ENCODE measurements around the gene PLCH1.
A peak's percentile ranks its signal among the peaks of the same experiment; 100 is the strongest.

Gene PLCH1

DNA sequence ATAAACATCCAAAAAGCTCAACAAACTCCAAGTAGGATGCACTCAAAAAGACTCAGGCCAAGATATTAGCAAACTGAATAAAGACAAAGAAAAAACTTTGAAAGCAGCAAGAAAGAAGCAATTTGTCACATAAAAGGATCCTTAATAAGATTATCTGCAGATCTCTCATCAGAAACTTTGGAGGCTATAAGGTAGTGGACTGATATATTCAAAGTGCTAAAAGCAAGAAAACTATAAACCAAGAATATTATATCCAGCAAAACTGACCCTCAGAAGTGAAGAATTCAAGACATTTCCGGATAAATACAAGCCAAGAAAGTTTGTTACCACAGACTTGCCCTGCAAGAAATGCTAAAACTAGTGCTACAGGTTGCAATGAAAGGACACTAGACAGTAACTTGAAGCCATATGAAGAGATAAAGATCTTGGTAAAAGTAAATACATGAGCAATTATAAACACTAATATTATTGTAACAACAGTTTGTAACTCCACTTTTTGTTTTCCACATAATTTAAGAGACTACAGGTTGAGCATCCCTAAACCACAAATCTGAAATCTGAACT lies 37.6 kb upstream of the PLCH1 start:
- no peak overlapping the region for H2BK15ac ChIP-seq (replicated peaks; ENCODE audit: low read depth)
- no peak overlapping the region for H3K9ac ChIP-seq (ENCODE audit: low read length)
- H3K27ac ChIP-seq (ENCODE audit: low read depth, low read length), result no peak overlapping the region
- H3K4me2 ChIP-seq (ENCODE audit: low read length), result no peak overlapping the region
- H4K5ac ChIP-seq (ENCODE audit: low read length), result no peak overlapping the region
- H2BK5ac ChIP-seq (ENCODE audit: low read length), result no peak overlapping the region
- no peak overlapping the region for H3K18ac ChIP-seq (ENCODE audit: low read length)
- no peaks in the 10 kb centered on the region for H3K79me1 ChIP-seq (ENCODE audit: low read length)
- DNase-seq, result no peak
- H3K79me2 ChIP-seq (ENCODE audit: control insufficient read depth, insufficient read depth, low read length), result no peaks in the 10 kb centered on the region
- no peaks in the 10 kb centered on the region for H3K36me3 ChIP-seq (ENCODE audit: control insufficient read depth, insufficient read depth, low read length)
- H3K56ac ChIP-seq (ENCODE audit: low read length), result no peak overlapping the region
- WGBS (ENCODE audit: extremely low coverage, insufficient coverage, low lambda C conversion rate), result no CpG with 5 or more reads among the region's 1 CpG
- no peaks in the 10 kb centered on the region for H3K27me3 ChIP-seq (ENCODE audit: insufficient read depth, low read length, poor library complexity)
- no peak overlapping the region for H2AK5ac ChIP-seq (ENCODE audit: low read length)
- H3K23ac ChIP-seq (ENCODE audit: low read length), result no peak overlapping the region
- no peak overlapping the region for H4K8ac ChIP-seq (ENCODE audit: low read depth, low read length)
- no peaks in the 10 kb centered on the region for H3K4me1 ChIP-seq (ENCODE audit: control insufficient read depth, low read depth, low read length)
- H3K4ac ChIP-seq (ENCODE audit: low read depth, low read length), result no peak overlapping the region
- H2BK120ac ChIP-seq (ENCODE audit: low read depth, low read length), result no peak overlapping the region
- no peak overlapping the region for H3K4me3 ChIP-seq (ENCODE audit: low read length)

DNA sequence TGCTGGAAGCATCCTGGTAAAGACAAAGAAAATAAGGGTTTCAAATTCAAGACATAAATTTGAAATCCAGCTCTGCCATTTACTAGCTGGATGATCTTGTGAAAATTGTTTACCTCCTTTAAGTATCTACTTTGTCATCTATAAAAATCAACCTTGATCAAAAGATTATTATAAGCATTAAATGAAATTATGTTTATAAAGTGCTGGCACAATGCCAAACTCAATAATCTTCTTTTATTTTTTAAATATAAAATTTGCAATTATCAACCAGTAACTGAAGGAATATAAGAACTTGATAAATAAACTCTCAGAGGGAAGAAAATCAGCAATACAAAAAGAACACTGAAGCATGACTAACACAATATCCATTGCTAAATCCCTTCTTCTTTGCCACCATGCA lies 35.4 kb upstream of the PLCH1 start:
- Histone ChIP-seq H4K8ac (ENCODE audit: low read depth, low read length) (no peak overlapping the region), H3K18ac (ENCODE audit: low read length) (no peak overlapping the region), H2BK120ac (ENCODE audit: low read depth, low read length) (no peak overlapping the region), H2AK5ac (ENCODE audit: low read length) (no peak overlapping the region), H3K4me3 (ENCODE audit: low read length) (no peak overlapping the region), H3K9ac (ENCODE audit: low read length) (no peak overlapping the region), H3K56ac (ENCODE audit: low read length) (no peak overlapping the region), H3K23ac (ENCODE audit: low read length) (no peak overlapping the region), H4K5ac (ENCODE audit: low read length) (no peak overlapping the region), H3K4me1 (ENCODE audit: control insufficient read depth, low read depth, low read length) (no peaks in the 10 kb centered on the region), H3K79me1 (ENCODE audit: low read length) (no peaks in the 10 kb centered on the region), H3K4ac (ENCODE audit: low read depth, low read length) (no peak overlapping the region), H3K36me3 (ENCODE audit: control insufficient read depth, insufficient read depth, low read length) (no peaks in the 10 kb centered on the region), H2BK15ac (replicated peaks; ENCODE audit: low read depth) (no peak overlapping the region), H3K27ac (ENCODE audit: low read depth, low read length) (no peak overlapping the region), H3K79me2 (ENCODE audit: control insufficient read depth, insufficient read depth, low read length) (no peaks in the 10 kb centered on the region), H3K27me3 (ENCODE audit: insufficient read depth, low read length, poor library complexity) (no peaks in the 10 kb centered on the region), H3K4me2 (ENCODE audit: low read length) (no peak overlapping the region), H2BK5ac (ENCODE audit: low read length) (no peak overlapping the region)
- no peak for DNase-seq

DNA sequence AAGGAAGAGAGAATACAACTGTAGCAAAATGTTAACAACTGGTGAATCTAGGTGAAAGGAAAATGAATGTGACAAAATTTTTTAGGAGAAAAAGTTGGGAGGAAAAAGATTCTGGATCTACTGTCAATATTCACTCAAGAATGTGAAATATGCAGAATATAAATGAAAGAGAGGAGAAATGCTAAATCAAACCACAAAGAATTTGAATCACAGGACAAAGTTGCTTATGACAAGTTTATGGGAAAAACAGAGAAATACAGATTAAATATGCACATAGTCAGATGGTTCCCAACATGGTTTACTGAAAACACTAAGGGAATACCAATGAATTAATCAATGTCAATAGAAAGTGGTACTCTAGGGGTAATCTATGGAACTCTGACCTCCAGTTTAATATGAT lies 33.6 kb upstream of the PLCH1 start:
- no peak overlapping the region for H2BK15ac ChIP-seq (replicated peaks; ENCODE audit: low read depth)
- no peak overlapping the region for H3K56ac ChIP-seq (ENCODE audit: low read length)
- no peak for DNase-seq
- no peak overlapping the region for H4K8ac ChIP-seq (ENCODE audit: low read depth, low read length)
- no peak overlapping the region for H3K27ac ChIP-seq (ENCODE audit: low read depth, low read length)
- H3K4me1 ChIP-seq (ENCODE audit: control insufficient read depth, low read depth, low read length), result no peaks in the 10 kb centered on the region
- H3K18ac ChIP-seq (ENCODE audit: low read length), result no peak overlapping the region
- H2BK120ac ChIP-seq (ENCODE audit: low read depth, low read length), result no peak overlapping the region
- no peak overlapping the region for H3K4me2 ChIP-seq (ENCODE audit: low read length)
- no peaks in the 10 kb centered on the region for H3K79me1 ChIP-seq (ENCODE audit: low read length)
- no peak overlapping the region for H3K23ac ChIP-seq (ENCODE audit: low read length)
- no peak overlapping the region for H2BK5ac ChIP-seq (ENCODE audit: low read length)
- no peaks in the 10 kb centered on the region for H3K27me3 ChIP-seq (ENCODE audit: insufficient read depth, low read length, poor library complexity)
- H3K79me2 ChIP-seq (ENCODE audit: control insufficient read depth, insufficient read depth, low read length), result no peaks in the 10 kb centered on the region
- no peak overlapping the region for H2AK5ac ChIP-seq (ENCODE audit: low read length)
- H4K5ac ChIP-seq (ENCODE audit: low read length), result no peak overlapping the region
- H3K9ac ChIP-seq (ENCODE audit: low read length), result no peak overlapping the region
- no peaks in the 10 kb centered on the region for H3K36me3 ChIP-seq (ENCODE audit: control insufficient read depth, insufficient read depth, low read length)
- H3K4me3 ChIP-seq (ENCODE audit: low read length), result no peak overlapping the region
- no peak overlapping the region for H3K4ac ChIP-seq (ENCODE audit: low read depth, low read length)

DNA sequence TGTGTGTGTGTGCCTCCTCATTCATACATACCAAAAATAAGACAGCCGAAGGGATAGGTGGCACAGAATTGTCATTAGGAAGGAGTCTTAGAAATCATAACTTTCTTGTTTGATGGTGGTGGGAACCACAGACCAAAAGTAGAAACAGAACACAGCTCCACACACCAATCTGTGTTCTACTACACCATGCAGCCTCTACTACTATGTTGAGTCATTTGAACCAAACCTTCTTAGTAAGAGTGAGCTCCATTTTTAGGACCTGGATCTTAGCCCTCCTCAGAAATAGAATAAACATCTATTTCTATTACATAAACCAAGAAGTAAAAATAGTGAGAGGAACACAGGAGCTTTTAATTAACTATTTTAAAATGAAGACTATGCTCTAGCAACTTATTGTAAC lies 27.9 kb upstream of the PLCH1 start:
- Histone ChIP-seq H4K5ac (ENCODE audit: low read length) (no peak overlapping the region), H3K4ac (ENCODE audit: low read depth, low read length) (no peak overlapping the region), H3K23ac (ENCODE audit: low read length) (no peak overlapping the region), H3K79me2 (ENCODE audit: control insufficient read depth, insufficient read depth, low read length) (no peaks in the 10 kb centered on the region), H3K56ac (ENCODE audit: low read length) (no peak overlapping the region), H3K9ac (ENCODE audit: low read length) (no peak overlapping the region), H3K27me3 (ENCODE audit: insufficient read depth, low read length, poor library complexity) (no peaks in the 10 kb centered on the region), H3K4me2 (ENCODE audit: low read length) (no peak overlapping the region), H3K79me1 (ENCODE audit: low read length) (no peaks in the 10 kb centered on the region), H3K36me3 (ENCODE audit: control insufficient read depth, insufficient read depth, low read length) (no peaks in the 10 kb centered on the region), H3K4me1 (ENCODE audit: control insufficient read depth, low read depth, low read length) (no peaks in the 10 kb centered on the region), H3K4me3 (ENCODE audit: low read length) (no peak overlapping the region), H3K18ac (ENCODE audit: low read length) (no peak overlapping the region), H2BK120ac (ENCODE audit: low read depth, low read length) (no peak overlapping the region), H2BK5ac (ENCODE audit: low read length) (no peak overlapping the region), H2AK5ac (ENCODE audit: low read length) (no peak overlapping the region), H4K8ac (ENCODE audit: low read depth, low read length) (no peak overlapping the region), H3K27ac (ENCODE audit: low read depth, low read length) (no peak overlapping the region), H2BK15ac (replicated peaks; ENCODE audit: low read depth) (no peak overlapping the region)
- WGBS (ENCODE audit: extremely low coverage, insufficient coverage, low lambda C conversion rate), result no CpG with 5 or more reads among the region's 1 CpG
- no peak for DNase-seq

DNA sequence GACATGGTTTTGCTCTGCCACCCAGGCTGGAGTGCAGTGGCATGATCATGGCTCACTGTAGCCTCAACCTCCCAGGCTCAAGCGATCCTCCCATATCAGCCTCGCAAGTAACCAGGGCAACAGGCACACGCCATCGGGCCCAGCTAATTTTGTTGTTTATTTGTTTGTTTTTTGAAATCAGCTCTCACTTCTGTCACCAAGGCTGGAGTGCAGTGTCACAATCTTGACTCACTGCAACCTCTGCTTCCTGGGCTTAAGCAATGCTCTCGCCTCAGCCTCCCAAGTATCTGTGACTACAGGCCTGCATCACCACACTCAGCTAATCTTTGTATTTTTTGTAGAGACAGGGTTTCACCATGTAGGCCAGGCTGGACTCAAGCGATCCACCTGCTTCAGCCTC lies 26.3 kb upstream of the PLCH1 start:
- Histone ChIP-seq H3K9ac (ENCODE audit: low read length) (no peak overlapping the region), H3K79me1 (ENCODE audit: low read length) (no peaks in the 10 kb centered on the region), H4K5ac (ENCODE audit: low read length) (no peak overlapping the region), H2BK5ac (ENCODE audit: low read length) (no peak overlapping the region), H3K27ac (ENCODE audit: low read depth, low read length) (no peak overlapping the region), H3K4ac (ENCODE audit: low read depth, low read length) (no peak overlapping the region), H3K36me3 (ENCODE audit: control insufficient read depth, insufficient read depth, low read length) (no peaks in the 10 kb centered on the region), H2AK5ac (ENCODE audit: low read length) (no peak overlapping the region), H3K27me3 (ENCODE audit: insufficient read depth, low read length, poor library complexity) (no peaks in the 10 kb centered on the region), H2BK120ac (ENCODE audit: low read depth, low read length) (no peak overlapping the region), H3K79me2 (ENCODE audit: control insufficient read depth, insufficient read depth, low read length) (no peaks in the 10 kb centered on the region), H3K4me2 (ENCODE audit: low read length) (no peak overlapping the region), H4K8ac (ENCODE audit: low read depth, low read length) (no peak overlapping the region), H3K4me1 (ENCODE audit: control insufficient read depth, low read depth, low read length) (no peaks in the 10 kb centered on the region), H3K18ac (ENCODE audit: low read length) (no peak overlapping the region), H3K4me3 (ENCODE audit: low read length) (no peak overlapping the region), H3K23ac (ENCODE audit: low read length) (no peak overlapping the region), H2BK15ac (replicated peaks; ENCODE audit: low read depth) (no peak overlapping the region), H3K56ac (ENCODE audit: low read length) (no peak overlapping the region)
- peak; percentile 13 for DNase-seq
- WGBS (ENCODE audit: extremely low coverage, insufficient coverage, low lambda C conversion rate), result no CpG with 5 or more reads among the region's 6 CpGs

DNA sequence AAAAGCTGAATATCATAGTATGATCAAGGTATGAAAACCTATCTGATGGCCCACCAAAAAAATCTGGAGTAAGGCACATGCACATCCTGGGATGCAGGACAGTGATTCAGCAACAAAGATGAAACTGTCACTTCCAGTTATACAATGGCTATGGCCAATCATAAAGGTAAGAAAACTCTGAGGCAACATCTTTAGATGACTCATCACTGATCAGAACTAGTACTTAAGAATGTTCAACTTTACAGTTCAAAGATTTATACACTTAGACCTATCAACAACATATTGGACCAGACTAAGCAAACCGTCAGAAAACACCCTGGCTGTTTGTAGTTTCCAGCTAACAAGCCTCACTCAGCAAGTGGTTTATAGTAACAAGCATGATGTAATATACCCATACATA lies 21.3 kb upstream of the PLCH1 start:
- Histone ChIP-seq H3K27me3 (ENCODE audit: insufficient read depth, low read length, poor library complexity) (no peaks in the 10 kb centered on the region), H3K27ac (ENCODE audit: low read depth, low read length) (no peak overlapping the region), H3K4me3 (ENCODE audit: low read length) (no peak overlapping the region), H2BK120ac (ENCODE audit: low read depth, low read length) (no peak overlapping the region), H3K4me1 (ENCODE audit: control insufficient read depth, low read depth, low read length) (no peaks in the 10 kb centered on the region), H3K4me2 (ENCODE audit: low read length) (no peak overlapping the region), H4K8ac (ENCODE audit: low read depth, low read length) (no peak overlapping the region), H3K18ac (ENCODE audit: low read length) (no peak overlapping the region), H2AK5ac (ENCODE audit: low read length) (no peak overlapping the region), H2BK5ac (ENCODE audit: low read length) (no peak overlapping the region), H3K9ac (ENCODE audit: low read length) (no peak overlapping the region), H3K79me1 (ENCODE audit: low read length) (no peaks in the 10 kb centered on the region), H3K23ac (ENCODE audit: low read length) (no peak overlapping the region), H2BK15ac (replicated peaks; ENCODE audit: low read depth) (no peak overlapping the region), H3K4ac (ENCODE audit: low read depth, low read length) (no peak overlapping the region), H3K36me3 (ENCODE audit: control insufficient read depth, insufficient read depth, low read length) (no peaks in the 10 kb centered on the region), H4K5ac (ENCODE audit: low read length) (no peak overlapping the region), H3K79me2 (ENCODE audit: control insufficient read depth, insufficient read depth, low read length) (no peaks in the 10 kb centered on the region), H3K56ac (ENCODE audit: low read length) (no peak overlapping the region)
- DNase-seq, result no peak
- WGBS (ENCODE audit: extremely low coverage, insufficient coverage, low lambda C conversion rate), result no CpG with 5 or more reads among the region's 1 CpG
